C4-2B (cell line): ENCODE results near the gene ERBB4.

ENCODE experiments used
- H3K27ac ChIP-seq: fragments of 450-650 bp; 2 replicates; pipeline ENCODE4 v1.5.1; 2017
- CTCF ChIP-seq: fragments of 450-650 bp; conservative IDR thresholded peaks from 2 replicates; pipeline ENCODE4 v1.5.1; 2017; ENCODE audit warnings: mild to moderate bottlenecking
- ZFX ChIP-seq: fragments of 450-650 bp; IDR thresholded peaks from 2 replicates; pipeline ENCODE4 v1.6.1; 2017

The ERBB4 gene

DNA sequence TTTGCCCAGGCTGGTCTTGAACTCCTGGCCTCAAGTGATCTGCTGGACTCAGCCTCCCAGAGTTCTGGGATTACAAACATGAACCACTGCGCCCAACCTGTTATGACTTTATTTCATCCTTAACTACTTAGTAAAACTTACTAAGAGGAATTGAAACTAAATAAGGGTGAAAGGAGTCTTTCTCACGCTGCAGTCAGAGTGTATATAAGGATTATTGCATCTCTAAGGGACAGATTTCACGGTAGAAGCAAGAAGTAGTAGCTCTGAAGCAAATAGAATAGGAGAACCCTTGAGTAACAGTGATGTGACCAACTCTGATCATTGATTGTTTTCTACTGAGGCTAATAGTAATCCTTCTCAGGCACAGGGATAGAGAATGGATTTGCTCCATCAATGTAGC, 1022.1 kb downstream of the ERBB4 start:
- TF ChIP-seq CTCF (no peak), ZFX (no peak)

GRCh38 chr2:211514049-211514448, 1024.6 kb downstream of the ERBB4 start:
- TF ChIP-seq ZFX (no peak), CTCF (no peak)

More for the DNA sequence above, 1022.1 kb downstream of the ERBB4 start:
- H3K27ac ChIP-seq: no peak overlapping the region

GRCh38 chr2:211513446-211513845, 1025.2 kb downstream of the ERBB4 start:
- no peak for TF ChIP-seq ZFX
- no peak for TF ChIP-seq CTCF

More at GRCh38 chr2:211514049-211514448, 1024.6 kb downstream of the ERBB4 start:
- H3K27ac ChIP-seq: no peak overlapping the region

GRCh38 chr2:211512806-211513205, 1025.8 kb downstream of the ERBB4 start:
- no peak for TF ChIP-seq CTCF
- TF ChIP-seq ZFX: no peak
- H3K27ac ChIP-seq: no peak overlapping the region

More at GRCh38 chr2:211513446-211513845, 1025.2 kb downstream of the ERBB4 start:
- H3K27ac ChIP-seq: no peak overlapping the region

DNA sequence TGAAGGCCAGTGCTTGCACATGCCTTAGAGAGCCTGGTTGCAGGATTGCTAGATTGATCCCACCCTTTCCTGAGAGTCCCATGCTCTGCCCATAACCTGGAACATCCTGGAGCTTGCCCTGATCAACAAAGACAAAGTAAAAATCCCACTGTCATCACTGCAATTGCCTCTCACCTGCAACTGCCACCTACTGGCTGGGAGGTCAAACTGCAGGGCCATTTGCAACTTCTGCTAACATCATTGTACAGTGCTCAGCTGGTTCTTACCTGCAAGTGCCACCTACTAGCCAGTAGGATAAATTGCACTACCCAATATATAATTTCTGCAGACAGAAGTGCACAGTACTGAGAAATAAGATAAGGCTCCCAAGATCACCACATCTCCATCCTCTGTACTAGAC, 1034.7 kb downstream of the ERBB4 start:
- TF ChIP-seq ZFX: no peak
- peak; percentile 66 for TF ChIP-seq CTCF
- no peak overlapping the region for H3K27ac ChIP-seq

GRCh38 chr2:211503198-211503597, 1035.4 kb downstream of the ERBB4 start:
- TF ChIP-seq CTCF (no peak), ZFX (no peak)

DNA sequence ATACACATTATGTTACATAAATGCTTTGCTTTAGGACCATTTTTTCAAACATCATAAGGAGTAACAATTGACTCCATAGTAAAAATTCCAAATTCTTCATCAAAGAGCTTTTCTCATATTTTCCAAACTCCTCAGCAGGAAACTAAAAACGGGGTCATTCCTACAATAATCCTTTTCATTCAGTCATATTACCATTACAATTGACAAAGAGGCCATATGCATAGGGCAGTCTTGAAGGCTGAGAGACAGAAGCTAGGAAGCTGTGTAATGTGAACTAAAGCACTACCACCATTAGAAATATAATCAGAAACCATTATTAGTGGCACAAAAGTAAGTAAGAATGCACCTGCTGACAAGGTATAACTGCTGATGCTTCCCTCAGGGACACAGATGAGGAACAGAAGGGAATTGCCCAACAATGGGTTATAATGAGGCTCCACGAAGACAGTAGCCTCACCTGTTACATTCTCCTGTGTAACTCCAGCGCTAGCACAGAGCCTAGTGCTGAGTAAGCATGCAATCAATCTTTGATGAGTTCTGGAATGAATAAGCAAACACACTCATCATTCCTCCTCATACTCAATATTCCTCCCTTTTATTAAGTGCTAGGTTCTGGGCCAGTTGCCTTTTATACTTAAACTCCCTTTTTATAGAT, 1039.9 kb downstream of the ERBB4 start:
- H3K27ac ChIP-seq: no peak overlapping the region
- no peak for TF ChIP-seq CTCF
- TF ChIP-seq ZFX: no peak

More at GRCh38 chr2:211503198-211503597, 1035.4 kb downstream of the ERBB4 start:
- no peak overlapping the region for H3K27ac ChIP-seq
